Upper lobe of right lung (tissue), 1 donor: ENCODE data around the gene DCTN5. TPM values are rescaled to one million over a fixed set of nuclear protein-coding genes. Genes with fewer than 3 reads are reported as not detected.

Source experiments
- ATAC-seq: fragments of 200-7000 bp; cut with Tn5 transposase; one replicate; pipeline ENCODE4 v1.9.1; 2020; ENCODE audit warnings: mild to moderate bottlenecking, moderate library complexity
- DNase-seq: peaks from one replicate; pipeline ENCODE4 v3.0.0-alpha.2; 2020
- H3K27ac ChIP-seq: fragments of 200-600 bp; one replicate; pipeline ENCODE4 v1.8.0; 2022
- H3K27me3 ChIP-seq: fragments of 200-600 bp; one replicate; pipeline ENCODE4 v1.8.0; 2022; ENCODE audit warnings: mild to moderate bottlenecking
- H3K36me3 ChIP-seq: fragments of 200-600 bp; one replicate; pipeline ENCODE4 v1.8.0; 2022
- H3K4me1 ChIP-seq: fragments of 200-600 bp; one replicate; pipeline ENCODE4 v1.8.0; 2022
- H3K4me3 ChIP-seq: fragments of 200-600 bp; one replicate; pipeline ENCODE4 v1.8.0; 2022; ENCODE audit warnings: mild to moderate bottlenecking
- H3K9me3 ChIP-seq: fragments of 200-600 bp; one replicate; pipeline ENCODE4 v1.8.0; 2022
- CTCF ChIP-seq: fragments of 200-600 bp; IDR thresholded peaks from one replicate; pipeline ENCODE4 v1.8.0; 2022; ENCODE audit warnings: antibody characterized with exemption
- intact Hi-C: fragments of 100-400 bp; cut with DNase I; formaldehyde crosslinking; loops from one replicate; pipeline ENCODE4 v1.11.0; 2022
- total RNA-seq: library from RNA; stranded (reverse); fragmentation: NEBNext Ultra II Directional; extraction: Animal tissue kit (Norgen Biotek cat#: 25700); gene quantifications from one replicate; pipeline ENCODE4 v1.2.1, GENCODE V29; 2021
- donor health status: DM: no; HTN: yes; CAD: no; lungs with severe emphysema.

The DCTN5 gene
- total RNA-seq, 1 donor from 2014 or later: 48.7 TPM

DNA sequence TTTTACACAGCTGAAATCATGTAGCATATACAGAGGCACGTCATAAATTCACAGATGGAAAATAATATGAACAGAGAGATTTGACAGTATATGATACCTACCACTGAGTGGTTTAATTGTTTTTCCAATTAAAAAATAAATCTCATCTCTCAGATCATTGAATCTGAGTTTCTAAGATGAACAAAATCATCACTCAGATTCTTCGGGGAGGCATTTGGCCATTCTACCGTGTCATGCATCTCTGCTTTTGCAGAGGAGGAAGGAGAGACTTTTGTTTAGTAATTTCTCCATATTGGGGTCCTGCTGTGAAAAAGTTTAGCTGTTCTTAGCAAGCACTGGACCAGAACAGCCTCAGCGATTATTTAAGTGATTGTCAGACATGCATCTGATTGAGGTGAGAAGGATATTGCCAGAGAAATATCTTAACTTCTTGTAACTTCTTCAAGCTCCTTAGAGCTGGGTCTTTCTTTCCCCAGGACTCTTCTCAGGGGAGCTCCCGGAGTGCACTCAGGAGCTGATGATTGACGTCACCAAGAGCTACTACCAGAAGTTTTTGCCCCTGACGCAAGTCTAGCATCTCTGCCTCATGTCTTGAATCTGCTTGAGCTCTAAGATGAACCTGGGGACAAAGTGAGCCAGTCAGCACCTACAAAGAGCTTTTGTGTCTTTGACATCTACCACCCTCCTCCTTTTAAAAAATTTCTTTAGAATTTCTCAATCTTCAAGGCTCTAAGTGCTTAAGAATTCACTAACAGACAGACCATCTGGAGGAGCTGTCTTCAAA, 25.5 kb downstream of the DCTN5 start:
- ATAC-seq (no peak), DNase-seq (no peak)
- no peak overlapping the region for H3K27ac ChIP-seq
- H3K9me3 ChIP-seq: no peaks in the 10 kb centered on the region
- no peak overlapping the region for H3K4me3 ChIP-seq
- no peaks in the 10 kb centered on the region for H3K27me3 ChIP-seq
- H3K36me3 ChIP-seq: peaks cover 90% of the 10 kb centered on the region
- H3K4me1 ChIP-seq: no peaks in the 10 kb centered on the region
- TF ChIP-seq CTCF: no peak
- intact Hi-C loops: no loop called here

GRCh38 chr16:23667355-23667659, 26.0 kb downstream of the DCTN5 start:
- Histone ChIP-seq H3K9me3 (no peaks in the 10 kb centered on the region), H3K27ac (no peak overlapping the region), H3K36me3 (peaks cover 85% of the 10 kb centered on the region), H3K27me3 (no peaks in the 10 kb centered on the region), H3K4me1 (no peaks in the 10 kb centered on the region), H3K4me3 (no peak overlapping the region)
- TF ChIP-seq CTCF: no peak
- DNase-seq (no peak), ATAC-seq (no peak)
- intact Hi-C loops: no loop called here

GRCh38 chr16:23668225-23668624, 27.0 kb downstream of the DCTN5 start:
- no peak for DNase-seq
- ATAC-seq: no peak
- Histone ChIP-seq H3K36me3 (peaks cover 76% of the 10 kb centered on the region), H3K27ac (no peak overlapping the region), H3K4me1 (no peaks in the 10 kb centered on the region), H3K9me3 (no peaks in the 10 kb centered on the region), H3K4me3 (no peak overlapping the region), H3K27me3 (no peaks in the 10 kb centered on the region)
- TF ChIP-seq CTCF: no peak
- intact Hi-C loops: no loop called here

GRCh38 chr16:23668873-23669272, 27.6 kb downstream of the DCTN5 start:
- no peaks in the 10 kb centered on the region for H3K9me3 ChIP-seq
- H3K4me1 ChIP-seq: no peaks in the 10 kb centered on the region
- intact Hi-C loops: no loop called here
- no peaks in the 10 kb centered on the region for H3K27me3 ChIP-seq
- H3K36me3 ChIP-seq: peaks cover 70% of the 10 kb centered on the region
- ATAC-seq (no peak), DNase-seq (no peak)
- no peak overlapping the region for H3K4me3 ChIP-seq
- no peak overlapping the region for H3K27ac ChIP-seq
- no peak for TF ChIP-seq CTCF

DNA sequence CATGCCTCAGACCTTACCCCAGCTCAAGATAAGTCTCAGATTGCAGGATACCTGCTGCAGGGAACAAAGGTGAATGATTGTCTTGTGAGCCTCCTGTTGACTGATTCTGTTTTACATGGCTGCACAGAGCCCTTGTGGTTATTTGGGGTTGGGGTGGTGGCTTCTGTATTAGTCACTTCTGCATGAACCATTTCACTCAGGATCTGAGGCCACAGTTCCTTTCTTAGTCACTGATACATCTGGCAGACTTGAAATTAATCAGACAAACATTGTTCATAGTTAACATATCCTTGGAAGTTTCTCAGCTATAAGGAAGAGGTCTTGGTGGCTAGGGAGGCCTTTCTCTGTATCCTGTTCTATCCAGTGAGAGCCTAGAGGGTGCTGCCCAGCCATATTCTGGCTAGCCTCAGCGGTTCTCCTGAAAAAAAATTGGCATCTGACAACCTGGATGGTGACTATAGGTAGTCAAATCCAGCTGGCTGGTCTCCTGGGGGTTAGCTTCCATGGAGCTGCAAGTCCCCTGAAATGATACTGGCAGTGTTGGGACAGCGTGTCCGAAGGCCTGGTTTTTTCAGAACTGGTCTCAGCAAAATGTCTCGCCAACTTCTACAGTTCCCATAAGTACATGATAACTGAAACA, 29.0 kb downstream of the DCTN5 start:
- DNase-seq: no peak
- intact Hi-C loops: no loop called here
- H3K4me1 ChIP-seq: no peaks in the 10 kb centered on the region
- H3K27me3 ChIP-seq: no peaks in the 10 kb centered on the region
- H3K4me3 ChIP-seq: no peak overlapping the region
- peaks cover 56% of the 10 kb centered on the region for H3K36me3 ChIP-seq
- no peak for ATAC-seq
- TF ChIP-seq CTCF: no peak
- H3K27ac ChIP-seq: no peak overlapping the region
- no peaks in the 10 kb centered on the region for H3K9me3 ChIP-seq
